ENCODE data around the gene IGSF3. TPM values are rescaled to one million over a fixed set of nuclear protein-coding genes. Genes with fewer than 3 reads are reported as not detected.

IGSF3 gene
- total RNA-seq, 1 experiment from 2014 or later = 32.4 TPM

GRCh38 chr1:116558140-116558549 is 109.4 kb downstream of the IGSF3 start:
- no peak overlapping the region for H3K27ac Mint-ChIP-seq
- CTCF ChIA-PET = interaction anchor here (1.9 kb wide), 1 partner anchor 16 kb away, joined by 6 read pairs; no protein-coding TSS in a partner anchor
- H3K4me1 Mint-ChIP-seq = peaks cover 11% of the 10 kb centered on the region
- DNase-seq (ENCODE audit: low spot score) = no peak
- no peak for TF ChIP-seq ZNF219 (CRISPR knock-in tag; IDR thresholded peaks at IDR 0.05; ENCODE audit: borderline replicate concordance)
- no peak for TF ChIP-seq ZNF671 (CRISPR knock-in tag; IDR thresholded peaks at IDR 0.05)
- no peak for TF ChIP-seq CBFB (CRISPR knock-in tag; IDR thresholded peaks at IDR 0.05; ENCODE audit: low read depth)
- TF ChIP-seq, protein P1, sequence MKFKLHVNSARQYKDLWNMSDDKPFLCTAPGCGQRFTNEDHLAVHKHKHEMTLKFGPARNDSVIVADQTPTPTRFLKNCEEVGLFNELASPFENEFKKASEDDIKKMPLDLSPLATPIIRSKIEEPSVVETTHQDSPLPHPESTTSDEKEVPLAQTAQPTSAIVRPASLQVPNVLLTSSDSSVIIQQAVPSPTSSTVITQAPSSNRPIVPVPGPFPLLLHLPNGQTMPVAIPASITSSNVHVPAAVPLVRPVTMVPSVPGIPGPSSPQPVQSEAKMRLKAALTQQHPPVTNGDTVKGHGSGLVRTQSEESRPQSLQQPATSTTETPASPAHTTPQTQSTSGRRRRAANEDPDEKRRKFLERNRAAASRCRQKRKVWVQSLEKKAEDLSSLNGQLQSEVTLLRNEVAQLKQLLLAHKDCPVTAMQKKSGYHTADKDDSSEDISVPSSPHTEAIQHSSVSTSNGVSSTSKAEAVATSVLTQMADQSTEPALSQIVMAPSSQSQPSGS (CRISPR knock-in tag; IDR thresholded peaks at IDR 0.05; ENCODE audit: borderline replicate concordance, low read depth) = no peak
- TF ChIP-seq, protein P2, sequence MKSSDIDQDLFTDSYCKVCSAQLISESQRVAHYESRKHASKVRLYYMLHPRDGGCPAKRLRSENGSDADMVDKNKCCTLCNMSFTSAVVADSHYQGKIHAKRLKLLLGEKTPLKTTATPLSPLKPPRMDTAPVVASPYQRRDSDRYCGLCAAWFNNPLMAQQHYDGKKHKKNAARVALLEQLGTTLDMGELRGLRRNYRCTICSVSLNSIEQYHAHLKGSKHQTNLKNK (CRISPR knock-in tag; IDR thresholded peaks at IDR 0.05) = no peak
- TF ChIP-seq PREB (CRISPR knock-in tag; IDR thresholded peaks at IDR 0.05; ENCODE audit: borderline replicate concordance) = no peak
- no peak for TF ChIP-seq SP1 (CRISPR knock-in tag; conservative IDR thresholded peaks at IDR 0.05)
- TF ChIP-seq, protein P3, sequence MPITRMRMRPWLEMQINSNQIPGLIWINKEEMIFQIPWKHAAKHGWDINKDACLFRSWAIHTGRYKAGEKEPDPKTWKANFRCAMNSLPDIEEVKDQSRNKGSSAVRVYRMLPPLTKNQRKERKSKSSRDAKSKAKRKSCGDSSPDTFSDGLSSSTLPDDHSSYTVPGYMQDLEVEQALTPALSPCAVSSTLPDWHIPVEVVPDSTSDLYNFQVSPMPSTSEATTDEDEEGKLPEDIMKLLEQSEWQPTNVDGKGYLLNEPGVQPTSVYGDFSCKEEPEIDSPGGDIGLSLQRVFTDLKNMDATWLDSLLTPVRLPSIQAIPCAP (CRISPR knock-in tag; IDR thresholded peaks at IDR 0.05) = no peak
- TF ChIP-seq MYBL2 (CRISPR knock-in tag; IDR thresholded peaks at IDR 0.05) = no peak
- TF ChIP-seq, protein P4, sequence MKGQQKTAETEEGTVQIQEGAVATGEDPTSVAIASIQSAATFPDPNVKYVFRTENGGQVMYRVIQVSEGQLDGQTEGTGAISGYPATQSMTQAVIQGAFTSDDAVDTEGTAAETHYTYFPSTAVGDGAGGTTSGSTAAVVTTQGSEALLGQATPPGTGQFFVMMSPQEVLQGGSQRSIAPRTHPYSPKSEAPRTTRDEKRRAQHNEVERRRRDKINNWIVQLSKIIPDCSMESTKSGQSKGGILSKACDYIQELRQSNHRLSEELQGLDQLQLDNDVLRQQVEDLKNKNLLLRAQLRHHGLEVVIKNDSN (CRISPR knock-in tag; IDR thresholded peaks at IDR 0.05) = no peak
- TF ChIP-seq ZNF232 (CRISPR knock-in tag; IDR thresholded peaks at IDR 0.05) = no peak
- peaks cover 9% of the 10 kb centered on the region for H3K9me3 Mint-ChIP-seq
- no peak for ATAC-seq
- POLR2A ChIA-PET = no interaction called here
- H3K4me3 Mint-ChIP-seq = no peak overlapping the region
- H3K27me3 Mint-ChIP-seq (ENCODE audit: low read depth) = no peaks in the 10 kb centered on the region
- peaks cover 10% of the 10 kb centered on the region for H3K36me3 Mint-ChIP-seq

DNA sequence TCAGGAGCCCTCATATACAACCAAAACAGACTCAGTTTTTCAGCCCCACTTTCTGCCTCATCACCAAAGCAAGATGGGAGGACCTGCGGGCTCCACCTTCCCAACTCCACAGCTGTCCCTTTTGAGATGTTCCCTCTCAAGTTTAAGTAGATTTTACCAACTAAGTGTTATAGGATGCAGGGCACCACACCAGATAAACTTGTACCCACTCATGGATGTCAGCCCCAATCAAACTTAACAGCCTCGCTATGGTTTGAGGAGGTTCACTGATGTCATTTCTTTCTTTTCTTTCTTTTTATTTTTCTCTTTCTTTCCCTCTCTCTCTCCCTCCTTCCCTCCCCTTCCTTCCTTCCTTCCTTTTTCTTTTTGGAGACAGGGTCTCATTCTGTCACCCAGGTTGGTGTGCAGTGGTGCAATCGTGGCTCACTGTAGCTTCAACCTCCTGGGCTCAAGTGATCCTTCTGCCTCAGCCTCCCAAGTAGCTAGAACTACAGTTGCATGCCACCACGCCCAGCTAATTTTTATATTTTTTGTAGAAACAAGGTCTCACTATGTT is 110.1 kb downstream of the IGSF3 start:
- Mint-ChIP-seq H3K27me3 (ENCODE audit: low read depth) (no peaks in the 10 kb centered on the region), H3K4me1 (peaks cover 11% of the 10 kb centered on the region), H3K4me3 (no peak overlapping the region), H3K9me3 (peaks cover 2% of the 10 kb centered on the region), H3K27ac (no peak overlapping the region), H3K36me3 (peaks cover 2% of the 10 kb centered on the region)
- DNase-seq (ENCODE audit: low spot score) (no peak), ATAC-seq (no peak)
- ChIA-PET POLR2A (no interaction called here), CTCF (interaction anchor here (1.1 to 1.9 kb wide), 2 partner anchors 17 to 851 kb away, joined by 3 to 6 read pairs; no protein-coding TSS in a partner anchor)
- TF ChIP-seq ZBTB43 (CRISPR knock-in tag; IDR thresholded peaks at IDR 0.05) (no peak), JAZF1 (CRISPR knock-in tag; IDR thresholded peaks at IDR 0.05) (no peak), FOXP1 (CRISPR knock-in tag; IDR thresholded peaks at IDR 0.05; ENCODE audit: borderline replicate concordance) (no peak), GRHL2 (CRISPR knock-in tag; IDR thresholded peaks at IDR 0.05; ENCODE audit: insufficient replicate concordance, severe bottlenecking) (no peak), HMGXB4 (CRISPR knock-in tag; IDR thresholded peaks at IDR 0.05) (no peak)
- TF ChIP-seq, protein P1 (CRISPR knock-in tag; IDR thresholded peaks at IDR 0.05; ENCODE audit: borderline replicate concordance, low read depth) = no peak

Measured in WTC11 (cell line).